SU-DHL-6 (cell line): ENCODE results near the gene CARD10.

ENCODE experiments used
- EZH2phosphoT487 ChIP-seq: fragments of 200-600 bp; sonication (generic), shearing (Covaris generic); conservative IDR thresholded peaks from 2 replicates; pipeline ENCODE4 v1.6.1; 2018; ENCODE audit warnings: mild to moderate bottlenecking, antibody characterized with exemption, low read length, moderate library complexity, mixed read lengths
- TF ChIP-seq, protein P1 (sequence below): fragments of 200-600 bp; sonication (generic); IDR thresholded peaks from one replicate; pipeline ENCODE4 v1.5.1; 2017; ENCODE audit warnings: antibody characterized with exemption, mild to moderate bottlenecking, low read length, moderate library complexity; ENCODE audit not compliant: insufficient read depth, poor library complexity, severe bottlenecking

- TF ChIP-seq, protein P1, sequence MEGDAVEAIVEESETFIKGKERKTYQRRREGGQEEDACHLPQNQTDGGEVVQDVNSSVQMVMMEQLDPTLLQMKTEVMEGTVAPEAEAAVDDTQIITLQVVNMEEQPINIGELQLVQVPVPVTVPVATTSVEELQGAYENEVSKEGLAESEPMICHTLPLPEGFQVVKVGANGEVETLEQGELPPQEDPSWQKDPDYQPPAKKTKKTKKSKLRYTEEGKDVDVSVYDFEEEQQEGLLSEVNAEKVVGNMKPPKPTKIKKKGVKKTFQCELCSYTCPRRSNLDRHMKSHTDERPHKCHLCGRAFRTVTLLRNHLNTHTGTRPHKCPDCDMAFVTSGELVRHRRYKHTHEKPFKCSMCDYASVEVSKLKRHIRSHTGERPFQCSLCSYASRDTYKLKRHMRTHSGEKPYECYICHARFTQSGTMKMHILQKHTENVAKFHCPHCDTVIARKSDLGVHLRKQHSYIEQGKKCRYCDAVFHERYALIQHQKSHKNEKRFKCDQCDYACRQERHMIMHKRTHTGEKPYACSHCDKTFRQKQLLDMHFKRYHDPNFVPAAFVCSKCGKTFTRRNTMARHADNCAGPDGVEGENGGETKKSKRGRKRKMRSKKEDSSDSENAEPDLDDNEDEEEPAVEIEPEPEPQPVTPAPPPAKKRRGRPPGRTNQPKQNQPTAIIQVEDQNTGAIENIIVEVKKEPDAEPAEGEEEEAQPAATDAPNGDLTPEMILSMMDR = no peak
- TF ChIP-seq EZH2phosphoT487 = no peak
Measured at GRCh38 chr22:37481347-37481907, 37.8 kb downstream of the CARD10 start.
